WERI-Rb-1 (cell line): Measurements from ENCODE around the gene SPRED3.

ENCODE experiments used
- DNase-seq: peaks from one replicate; pipeline ENCODE4 v3.0.0-alpha.2; 2020
- H3K27ac ChIP-seq: fragments of 250-450 bp; sonication (Bioruptor Pico); 2 replicates; pipeline ENCODE4 v1.5.1; 2020; ENCODE audit warnings: mild to moderate bottlenecking, moderate library complexity
- H3K27me3 ChIP-seq: fragments of 250-450 bp; sonication (Bioruptor Pico); 2 replicates; pipeline ENCODE4 v1.5.1; 2021; ENCODE audit warnings: mild to moderate bottlenecking, low read depth, moderate library complexity; ENCODE audit not compliant: insufficient read depth, severe bottlenecking
- H3K36me3 ChIP-seq: fragments of 250-450 bp; sonication (Bioruptor Pico); 2 replicates; pipeline ENCODE4 v1.5.1; 2020; ENCODE audit warnings: mild to moderate bottlenecking, moderate library complexity
- H3K4me3 ChIP-seq: 2 replicates; pipeline ENCODE4 v1.5.1; 2011; ENCODE audit warnings: low read depth, mild to moderate bottlenecking, control low read depth, low read length
- H3K9me3 ChIP-seq: fragments of 250-450 bp; sonication (Bioruptor Pico); 2 replicates; pipeline ENCODE4 v1.5.1; 2021; ENCODE audit warnings: mild to moderate bottlenecking, moderate library complexity; ENCODE audit not compliant: severe bottlenecking
- TF ChIP-seq, protein P1 (sequence below): IDR thresholded peaks from 2 replicates; pipeline ENCODE4 v1.5.1; 2011; ENCODE audit warnings: low read depth, mild to moderate bottlenecking, control low read depth, inconsistent platforms, low read length

Gene SPRED3

DNA sequence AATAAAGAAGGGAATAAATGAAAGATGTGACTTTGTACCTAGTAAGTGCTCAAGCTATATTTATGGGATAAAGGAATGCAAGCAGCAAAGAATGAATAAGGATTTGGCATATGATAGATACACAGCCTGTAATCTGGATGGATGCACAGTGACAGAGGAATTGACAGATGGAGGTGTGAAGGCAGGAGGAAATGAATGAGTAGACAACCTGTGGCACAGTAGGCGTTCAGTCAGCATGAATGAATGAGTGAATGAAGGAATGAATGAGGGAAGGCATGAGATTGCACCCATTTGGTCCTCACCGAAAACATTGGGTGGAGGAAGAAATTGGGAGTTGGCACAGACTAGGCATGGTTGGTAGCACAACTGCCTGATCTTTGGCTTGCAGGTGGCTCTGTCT lies 18.9 kb upstream of the SPRED3 start:
- no peak for DNase-seq
- no peak overlapping the region for H3K27ac ChIP-seq
- H3K36me3 ChIP-seq = no peaks in the 10 kb centered on the region
- no peaks in the 10 kb centered on the region for H3K27me3 ChIP-seq
- no peak overlapping the region for H3K4me3 ChIP-seq
- TF ChIP-seq, protein P1, sequence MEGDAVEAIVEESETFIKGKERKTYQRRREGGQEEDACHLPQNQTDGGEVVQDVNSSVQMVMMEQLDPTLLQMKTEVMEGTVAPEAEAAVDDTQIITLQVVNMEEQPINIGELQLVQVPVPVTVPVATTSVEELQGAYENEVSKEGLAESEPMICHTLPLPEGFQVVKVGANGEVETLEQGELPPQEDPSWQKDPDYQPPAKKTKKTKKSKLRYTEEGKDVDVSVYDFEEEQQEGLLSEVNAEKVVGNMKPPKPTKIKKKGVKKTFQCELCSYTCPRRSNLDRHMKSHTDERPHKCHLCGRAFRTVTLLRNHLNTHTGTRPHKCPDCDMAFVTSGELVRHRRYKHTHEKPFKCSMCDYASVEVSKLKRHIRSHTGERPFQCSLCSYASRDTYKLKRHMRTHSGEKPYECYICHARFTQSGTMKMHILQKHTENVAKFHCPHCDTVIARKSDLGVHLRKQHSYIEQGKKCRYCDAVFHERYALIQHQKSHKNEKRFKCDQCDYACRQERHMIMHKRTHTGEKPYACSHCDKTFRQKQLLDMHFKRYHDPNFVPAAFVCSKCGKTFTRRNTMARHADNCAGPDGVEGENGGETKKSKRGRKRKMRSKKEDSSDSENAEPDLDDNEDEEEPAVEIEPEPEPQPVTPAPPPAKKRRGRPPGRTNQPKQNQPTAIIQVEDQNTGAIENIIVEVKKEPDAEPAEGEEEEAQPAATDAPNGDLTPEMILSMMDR = no peak
- peaks cover 4% of the 10 kb centered on the region for H3K9me3 ChIP-seq

DNA sequence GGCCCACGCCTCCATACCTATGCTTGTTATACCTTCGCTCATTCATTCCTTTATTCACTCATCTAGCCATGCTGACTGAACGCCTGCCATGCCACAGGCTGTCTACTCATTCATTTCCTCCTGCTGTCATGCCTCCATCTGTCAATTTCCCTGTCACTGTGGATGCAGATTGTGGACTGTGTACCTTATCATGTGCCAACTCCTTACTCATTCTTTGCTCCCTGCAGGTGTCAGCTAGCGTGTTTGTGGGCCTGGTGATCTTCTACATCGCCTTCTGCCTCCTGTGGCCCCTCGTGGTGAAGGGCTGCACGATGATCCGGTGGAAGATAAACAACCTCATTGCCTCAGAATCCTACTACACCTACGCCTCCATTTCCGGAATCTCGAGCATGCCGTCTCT lies 18.2 kb upstream of the SPRED3 start:
- DNase-seq = no peak
- H3K4me3 ChIP-seq = no peak overlapping the region
- H3K27me3 ChIP-seq = no peaks in the 10 kb centered on the region
- H3K27ac ChIP-seq = no peak overlapping the region
- peaks cover 3% of the 10 kb centered on the region; the same call in 1 of the 2 replicates for H3K36me3 ChIP-seq
- H3K9me3 ChIP-seq = no peaks in the 10 kb centered on the region
- TF ChIP-seq, protein P1 = no peak

DNA sequence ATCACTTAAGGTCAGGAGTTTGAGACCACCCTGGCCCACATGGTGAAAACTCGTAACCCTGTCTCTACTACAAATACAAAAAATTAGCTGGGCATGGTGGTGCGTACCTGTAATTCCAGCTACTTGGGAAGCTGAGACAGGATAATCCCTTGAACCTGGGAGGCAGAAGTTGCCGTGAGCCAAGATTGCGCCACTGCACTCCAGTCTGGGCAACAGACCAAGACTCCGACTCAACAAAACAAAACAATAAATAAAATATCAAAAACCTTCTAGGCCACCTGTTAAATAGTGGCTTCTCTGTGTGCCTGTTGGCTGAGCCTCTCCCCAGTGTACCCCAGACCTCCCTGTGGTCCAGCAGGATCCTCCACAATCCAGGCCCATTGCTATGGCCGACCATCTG lies 17.4 kb upstream of the SPRED3 start:
- H3K27me3 ChIP-seq = no peaks in the 10 kb centered on the region
- no peak overlapping the region for H3K27ac ChIP-seq
- H3K9me3 ChIP-seq = no peaks in the 10 kb centered on the region
- H3K4me3 ChIP-seq = no peak overlapping the region
- no peak for DNase-seq
- peaks cover 6% of the 10 kb centered on the region for H3K36me3 ChIP-seq
- TF ChIP-seq, protein P1 = no peak

DNA sequence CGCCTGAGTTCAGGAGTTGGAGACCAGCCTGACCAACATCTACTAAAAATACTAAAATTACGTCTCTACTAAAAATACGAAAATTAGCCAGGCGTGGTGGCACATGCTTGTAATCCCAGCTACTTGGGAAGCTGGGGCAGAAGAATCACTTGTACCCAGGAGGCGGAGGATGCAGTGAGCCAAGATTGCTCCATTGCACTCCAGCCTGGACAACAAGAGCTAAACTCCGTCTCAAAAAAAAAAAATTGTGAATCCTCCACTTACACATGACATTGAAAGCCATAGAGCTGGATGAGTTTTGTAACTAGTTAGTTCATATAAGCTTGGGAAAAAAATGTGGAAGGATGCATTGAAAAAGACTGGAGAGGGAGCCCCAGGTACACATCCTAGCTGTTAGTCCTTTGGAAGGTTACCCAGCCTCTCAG lies 14.6 kb upstream of the SPRED3 start:
- TF ChIP-seq, protein P1 = no peak
- Histone ChIP-seq H3K27ac (peak overlapping the region; percentile 78), H3K4me3 (peak overlapping the region; percentile 43), H3K9me3 (no peaks in the 10 kb centered on the region), H3K36me3 (peaks cover 29% of the 10 kb centered on the region), H3K27me3 (no peaks in the 10 kb centered on the region)
- DNase-seq = no peak

DNA sequence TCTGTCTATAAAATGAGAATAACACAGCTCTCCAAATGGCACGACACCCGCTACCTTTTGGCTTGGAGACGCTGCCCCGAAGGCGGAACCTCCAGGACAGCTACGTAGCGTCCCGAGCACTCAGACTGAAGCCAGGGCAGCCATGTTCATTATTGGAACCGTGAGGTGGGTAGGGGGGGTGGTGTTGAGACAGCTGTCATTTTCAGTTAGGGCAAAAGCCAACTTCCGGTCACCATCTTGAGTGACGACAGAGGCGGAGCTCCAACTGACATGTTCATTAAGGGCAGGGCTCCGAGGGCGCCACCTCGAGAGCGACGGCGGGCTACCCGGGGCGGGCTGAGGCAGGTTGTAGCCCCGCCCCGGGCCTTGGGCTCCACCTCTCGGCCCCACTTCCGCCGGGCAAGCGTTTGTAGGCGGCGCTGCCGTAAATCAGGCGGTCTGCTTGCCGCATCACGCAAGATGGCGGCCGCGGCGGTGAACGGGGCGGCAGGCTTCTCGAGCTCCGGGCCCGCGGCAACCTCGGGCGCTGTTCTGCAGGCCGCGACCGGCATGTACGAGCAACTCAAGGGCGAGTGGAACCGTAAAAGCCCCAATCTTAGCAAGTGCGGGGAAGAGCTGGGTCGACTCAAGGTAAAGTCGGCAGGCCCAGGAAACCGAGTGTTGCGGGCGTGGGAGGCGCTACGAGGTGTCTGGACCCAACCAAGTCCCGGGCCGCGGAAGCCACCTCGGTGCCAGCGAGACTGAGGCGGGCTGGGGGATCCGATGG lies 14.0 kb upstream of the SPRED3 start, which contains the start of gene PSMD8:
Gene PSMD8, plus strand, starts transcription at position 240 of the 766 bp plus-strand sequence. Its CDS starts 31 bp downstream, at position 271.
- peak within 1 kb of the TSS; percentile 73 for H3K4me3 ChIP-seq
- TF ChIP-seq, protein P1 = peak; percentile 23; the same call in 1 of the 2 replicates
- DNase-seq = peak; percentile 99

More for the DNA sequence above, 14.0 kb upstream of the SPRED3 start, which contains the start of gene PSMD8:
- Histone ChIP-seq H3K27me3 (no peaks in the 10 kb centered on the region), H3K36me3 (peaks cover 35% of the 10 kb centered on the region), H3K9me3 (no peaks in the 10 kb centered on the region), H3K27ac (peak within 1 kb of the TSS; percentile 92)
